Stimulated activated CD8-positive, alpha-beta memory T cell treated with anti-CD3 and anti-CD28 coated beads, Interleukin-12 subunit alpha, Interleukin-12 subunit beta, amount 100 ng/mL, for 24 hours (primary cell): Measurements from ENCODE around the gene TSPAN14.
"Not testable (repeated sequence)": the region's sequence is repeated elsewhere in the genome, so short reads cannot be mapped to it uniquely, and the experiment has no call there.

Experiments
- DNase-seq: peaks from one replicate; pipeline ENCODE4 v3.0.0-alpha.2; 2020; ENCODE audit errors: extremely low read depth

Gene TSPAN14

GRCh38 chr10:80524190-80524909 is 70.2 kb downstream of the TSPAN14 start:
- DNase-seq: no peak

- DNase-seq: no peak
These were observed 72.1 kb downstream of the TSPAN14 start for GRCh38 chr10:80526218-80526617.

GRCh38 chr10:80526742-80527141 is 72.6 kb downstream of the TSPAN14 start:
- no peak for DNase-seq

- DNase-seq: no peak
These were observed 74.1 kb downstream of the TSPAN14 start for GRCh38 chr10:80528185-80528700.

GRCh38 chr10:80528901-80529300 is 74.8 kb downstream of the TSPAN14 start:
- DNase-seq: no peak

GRCh38 chr10:80529604-80530003 is 75.5 kb downstream of the TSPAN14 start:
- DNase-seq: no peak

- DNase-seq: no peak
These were observed 76.1 kb downstream of the TSPAN14 start for GRCh38 chr10:80530251-80530650.

- DNase-seq: no peak
These were observed 76.7 kb downstream of the TSPAN14 start for GRCh38 chr10:80530816-80531215.

- DNase-seq: no peak
These were observed 78.5 kb downstream of the TSPAN14 start for GRCh38 chr10:80532571-80532970.

GRCh38 chr10:80534059-80534458 is 79.9 kb downstream of the TSPAN14 start:
- DNase-seq: not testable (repeated sequence)

- DNase-seq: not testable (repeated sequence)
These were observed 80.5 kb downstream of the TSPAN14 start for GRCh38 chr10:80534646-80535045.

GRCh38 chr10:80535671-80536360 is 81.7 kb downstream of the TSPAN14 start:
- peak; percentile 42 for DNase-seq

- no peak for DNase-seq
These were observed 82.3 kb downstream of the TSPAN14 start for GRCh38 chr10:80536361-80536835.

GRCh38 chr10:80537086-80537735 is 83.1 kb downstream of the TSPAN14 start:
- no peak for DNase-seq

GRCh38 chr10:80537736-80538480 is 83.8 kb downstream of the TSPAN14 start, which contains the start of gene SH2D4B:
TSS of gene SH2D4B (plus strand) at chr10:80537902. CDS start at chr10:80538332, 430 bp downstream.
- DNase-seq: no peak

GRCh38 chr10:80538481-80539185 is 84.5 kb downstream of the TSPAN14 start:
- no peak for DNase-seq

- no peak for DNase-seq
These were observed 85.4 kb downstream of the TSPAN14 start for GRCh38 chr10:80539421-80540031.

- DNase-seq: no peak
These were observed 86.0 kb downstream of the TSPAN14 start for GRCh38 chr10:80540136-80540535.

GRCh38 chr10:80540618-80540980 is 86.5 kb downstream of the TSPAN14 start:
- DNase-seq: no peak

GRCh38 chr10:80540981-80541750 is 87.1 kb downstream of the TSPAN14 start:
- no peak for DNase-seq
